GM19372 (cell line): ENCODE measurements around the gene FRMD4A.
"Not testable (repeated sequence)": the region's sequence is repeated elsewhere in the genome, so short reads cannot be mapped to it uniquely, and the experiment has no call there.

Source experiments
- ATAC-seq: cut with Tn5 transposase; IDR thresholded peaks from one replicate; pipeline ENCODE4 v1.9.1; 2021; ENCODE audit warnings: mild to moderate bottlenecking, low read depth, moderate library complexity; ENCODE audit not compliant: unreplicated experiment

FRMD4A gene

GRCh38 chr10:14158575-14158974 lies 172.1 kb downstream of the FRMD4A start:
- ATAC-seq, result no peak

- no peak for ATAC-seq
These were observed 174.6 kb downstream of the FRMD4A start for GRCh38 chr10:14156104-14156503.

- no peak for ATAC-seq
These were observed 177.1 kb downstream of the FRMD4A start for GRCh38 chr10:14153570-14154055.

GRCh38 chr10:14151571-14151970 lies 179.2 kb downstream of the FRMD4A start:
- ATAC-seq, result no peak

- no peak for ATAC-seq
These were observed 180.2 kb downstream of the FRMD4A start for GRCh38 chr10:14150526-14150925.

GRCh38 chr10:14146501-14146900 lies 184.2 kb downstream of the FRMD4A start:
- no peak for ATAC-seq

- ATAC-seq, result no peak
These were observed 184.7 kb downstream of the FRMD4A start for GRCh38 chr10:14146025-14146424.

- no peak for ATAC-seq
These were observed 186.3 kb downstream of the FRMD4A start for GRCh38 chr10:14144451-14144850.

GRCh38 chr10:14142606-14143250 lies 188.0 kb downstream of the FRMD4A start:
- no peak for ATAC-seq

- no peak for ATAC-seq
These were observed 189.4 kb downstream of the FRMD4A start for GRCh38 chr10:14141283-14141682.

- ATAC-seq, result no peak
These were observed 193.3 kb downstream of the FRMD4A start for GRCh38 chr10:14137391-14137790.

GRCh38 chr10:14135196-14135595 lies 195.5 kb downstream of the FRMD4A start:
- ATAC-seq, result not testable (repeated sequence)

GRCh38 chr10:14134275-14134674 lies 196.4 kb downstream of the FRMD4A start:
- ATAC-seq, result no peak

- no peak for ATAC-seq
These were observed 199.3 kb downstream of the FRMD4A start for GRCh38 chr10:14131261-14131960.

- ATAC-seq, result no peak
These were observed 201.0 kb downstream of the FRMD4A start for GRCh38 chr10:14129770-14130169.

- no peak for ATAC-seq
These were observed 202.2 kb downstream of the FRMD4A start for GRCh38 chr10:14128519-14128918.

GRCh38 chr10:14126697-14127440 lies 203.9 kb downstream of the FRMD4A start:
- no peak for ATAC-seq

- no peak for ATAC-seq
These were observed 205.2 kb downstream of the FRMD4A start for GRCh38 chr10:14125564-14125963.

- no peak for ATAC-seq
These were observed 205.8 kb downstream of the FRMD4A start for GRCh38 chr10:14124941-14125340.

- no peak for ATAC-seq
These were observed 207.6 kb downstream of the FRMD4A start for GRCh38 chr10:14123139-14123538.

GRCh38 chr10:14120812-14121211 lies 209.9 kb downstream of the FRMD4A start:
- ATAC-seq, result no peak
